NB4 (cell line): ENCODE data around the gene SPTBN5.

Source experiments
- CTCF ChIP-seq: IDR thresholded peaks from one replicate; pipeline ENCODE4 v1.5.1; 2012; ENCODE audit warnings: low read depth, low read length
- POLR2A ChIP-seq: IDR thresholded peaks from 2 replicates; pipeline ENCODE4 v1.6.1; 2011; ENCODE audit warnings: mild to moderate bottlenecking; ENCODE audit not compliant: insufficient read length; ENCODE audit errors: extremely low read depth

GRCh38 chr15:41851167-41851523 lies 42.7 kb downstream of the SPTBN5 start:
- TF ChIP-seq CTCF (no peak), POLR2A (no peak)
